Prostate gland (tissue), 2 donors: Measurements from ENCODE around the gene ACOX1.

ENCODE experiments used
- CTCF ChIP-seq, 4 experiments: fragments of 200-600 bp in 2 of 4; fragments of 450-650 bp in 2 of 4; sonication (generic) in 2 of 4; IDR thresholded peaks; 1 replicate in 3 of 4; 2 replicates in 1 of 4; pipeline ENCODE4 v1.5.1; 2016 to 2019; ENCODE audit warnings: antibody characterized with exemption in 4 of 4, mild to moderate bottlenecking in 2 of 4, moderate library complexity in 2 of 4
- POLR2A ChIP-seq: fragments of 450-650 bp; IDR thresholded peaks from one replicate; pipeline ENCODE4 v1.6.1; 2016; ENCODE audit warnings: antibody characterized with exemption, mild to moderate bottlenecking

- TF ChIP-seq CTCF (IDR thresholded peaks at IDR 0.05) = no peak
- TF ChIP-seq POLR2A = no peak
Observed at GRCh38 chr17:75897160-75898019, 81.6 kb downstream of the ACOX1 start.
